NCI-H2107 (cell line): ENCODE measurements around the gene SHOC2.

ENCODE experiments used
- DNase-seq: peaks from one replicate; lab custom pipeline; 2025; lab: John Stamatoyannopoulos, UW

Gene SHOC2

DNA sequence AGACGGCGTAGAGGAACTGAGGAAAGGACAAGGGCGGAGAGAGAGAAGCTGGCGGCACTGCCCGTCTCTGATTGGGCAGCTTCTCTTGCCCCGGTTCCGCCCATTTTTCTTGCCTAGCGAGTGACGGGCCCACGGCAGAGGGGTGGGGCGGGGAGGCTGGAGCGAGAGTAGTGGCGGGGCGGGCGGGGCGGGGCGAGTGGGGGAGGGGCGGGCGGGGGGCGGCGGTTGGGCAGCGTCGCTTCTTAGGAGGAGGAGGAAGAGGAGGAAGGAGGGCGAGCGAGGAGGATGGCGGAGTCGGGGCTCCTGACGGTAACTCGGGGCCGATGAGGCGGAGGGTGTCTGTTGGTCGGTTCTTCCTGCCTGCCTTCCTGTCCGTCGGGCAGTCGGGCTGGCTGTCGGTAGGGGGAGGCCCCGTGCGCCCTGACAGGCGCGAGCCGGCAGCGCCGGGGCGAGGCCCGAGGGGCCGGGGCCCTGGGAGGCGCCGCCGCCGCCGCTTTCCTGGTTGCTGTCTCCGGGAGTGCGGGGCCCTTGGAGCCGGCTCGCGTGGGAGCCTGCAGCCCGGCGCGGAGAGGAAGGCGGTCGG lies at the start of gene SHOC2:
Gene SHOC2 (plus strand): TSS at position 256 of the 583 bp plus-strand sequence. CDS start 44,755 bp downstream, outside the sequence.
- DNase-seq, result peak; percentile 95

- no peak for DNase-seq
Measured at GRCh38 chr10:110870823-110871297, 48.5 kb upstream of the SHOC2 start.

DNA sequence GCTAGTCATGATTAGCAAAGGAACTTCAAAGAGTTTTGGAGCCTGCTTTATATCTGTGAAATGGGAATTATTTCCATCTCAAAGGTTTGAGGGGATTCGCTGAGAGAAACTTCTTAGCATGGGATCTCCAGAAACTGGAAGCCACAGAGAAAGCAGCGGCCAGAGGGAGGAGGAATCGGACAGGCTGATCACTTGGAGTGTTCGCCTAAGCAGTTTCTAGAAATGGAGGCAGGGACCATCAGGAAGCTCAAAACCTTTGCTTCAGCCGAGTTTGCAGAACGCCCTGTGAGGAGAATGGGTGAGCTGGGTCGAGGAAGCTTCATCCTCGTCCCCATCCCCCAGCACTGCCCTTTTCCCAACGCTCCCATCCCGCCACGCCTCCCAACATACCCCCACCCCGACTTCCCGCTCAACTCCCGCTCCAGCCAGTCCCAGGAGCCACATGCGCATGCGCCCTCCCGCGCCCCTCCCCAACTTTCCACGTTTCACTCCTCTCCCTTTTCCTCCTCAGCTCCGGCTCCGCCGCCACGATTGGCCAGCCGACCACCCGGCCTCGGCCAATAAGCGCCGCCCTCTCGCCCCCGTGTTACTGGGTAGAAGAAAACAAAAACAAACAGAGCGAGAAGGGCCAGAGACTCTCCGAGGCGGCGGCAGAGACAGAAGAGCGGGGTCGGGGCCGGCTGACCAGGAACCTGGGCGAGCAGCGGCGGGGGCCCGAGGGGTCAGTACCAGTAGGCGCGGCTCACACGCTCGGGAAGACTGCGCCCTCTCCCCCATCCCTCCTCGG lies 47.9 kb upstream of the SHOC2 start, which contains the start of gene PDCD4:
Gene PDCD4 (plus strand): TSS at position 631 of the 787 bp plus-strand sequence. CDS start 4,100 bp downstream, outside the sequence.
- DNase-seq, result peak; percentile 85

- DNase-seq, result no peak
Measured at GRCh38 chr10:110872145-110872983, 47.0 kb upstream of the SHOC2 start.

DNA sequence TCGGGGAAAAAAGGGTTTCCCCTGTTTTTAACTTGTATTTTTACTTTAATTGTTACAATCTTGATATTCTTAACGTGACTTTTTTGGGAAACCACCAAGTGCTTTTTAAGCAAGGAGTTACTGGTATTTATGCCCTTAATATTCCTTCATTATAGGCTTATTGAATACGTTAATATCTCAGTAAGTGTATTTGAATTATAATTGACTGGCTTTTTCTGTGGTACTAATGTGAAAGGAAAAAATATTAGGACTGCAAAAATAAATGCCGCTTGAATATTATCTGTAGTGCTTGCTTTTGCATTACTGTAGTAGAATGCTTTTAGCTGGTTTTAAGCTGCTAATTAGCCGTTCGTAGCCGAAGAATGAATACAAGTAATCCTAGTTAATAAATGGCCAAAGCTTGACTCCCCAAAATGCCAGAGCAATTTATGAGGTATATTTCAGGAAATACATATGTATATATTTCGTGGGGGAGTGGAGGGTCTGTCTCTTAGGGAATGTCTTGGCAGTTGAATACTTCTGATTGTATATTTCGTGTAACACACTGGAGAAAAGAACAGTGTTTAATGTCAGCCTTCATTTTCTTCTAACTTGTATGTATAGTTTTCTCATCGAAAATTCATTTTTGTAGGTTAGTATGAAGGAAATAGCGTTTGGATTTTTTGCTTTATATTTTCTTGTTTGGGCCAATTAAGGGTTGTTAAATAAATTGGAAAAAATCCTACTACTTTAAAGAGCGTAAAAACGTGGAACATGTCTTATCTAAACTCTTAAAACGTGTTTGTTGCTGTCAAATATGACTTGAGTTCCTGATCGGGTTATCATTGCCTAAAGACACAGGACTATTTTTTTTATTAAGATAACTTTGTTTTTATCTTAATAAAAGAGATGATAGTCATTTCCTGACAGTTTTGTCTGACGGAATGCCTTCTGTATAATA lies 46.1 kb upstream of the SHOC2 start:
- no peak for DNase-seq

- DNase-seq, result no peak
Measured at GRCh38 chr10:110873951-110874350, 45.5 kb upstream of the SHOC2 start.

- no peak for DNase-seq
Measured at GRCh38 chr10:110876000-110876399, 43.4 kb upstream of the SHOC2 start.

GRCh38 chr10:110876788-110877187 lies 42.6 kb upstream of the SHOC2 start:
- DNase-seq, result no peak

DNA sequence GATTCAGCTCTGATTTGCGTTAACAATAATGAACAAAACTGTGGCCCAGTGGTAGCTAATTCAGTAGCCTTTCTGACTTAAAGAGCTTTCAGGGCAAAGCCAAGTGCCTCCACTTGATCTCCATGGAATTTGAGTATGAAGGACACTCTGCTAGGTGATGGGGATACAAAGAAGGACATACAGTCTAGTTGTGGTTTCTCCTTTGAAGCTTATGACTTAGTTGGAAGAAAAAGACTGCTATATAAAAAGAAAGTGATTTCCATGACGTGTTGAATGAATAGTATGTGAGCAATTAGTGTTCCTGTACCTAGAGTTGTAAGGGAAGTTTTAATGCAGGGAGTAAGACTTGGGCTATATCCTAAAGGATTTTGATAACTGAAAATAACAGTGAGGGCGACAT lies 39.4 kb upstream of the SHOC2 start:
- DNase-seq, result no peak

- DNase-seq, result no peak
Measured at GRCh38 chr10:110881247-110881646, 38.2 kb upstream of the SHOC2 start.

DNA sequence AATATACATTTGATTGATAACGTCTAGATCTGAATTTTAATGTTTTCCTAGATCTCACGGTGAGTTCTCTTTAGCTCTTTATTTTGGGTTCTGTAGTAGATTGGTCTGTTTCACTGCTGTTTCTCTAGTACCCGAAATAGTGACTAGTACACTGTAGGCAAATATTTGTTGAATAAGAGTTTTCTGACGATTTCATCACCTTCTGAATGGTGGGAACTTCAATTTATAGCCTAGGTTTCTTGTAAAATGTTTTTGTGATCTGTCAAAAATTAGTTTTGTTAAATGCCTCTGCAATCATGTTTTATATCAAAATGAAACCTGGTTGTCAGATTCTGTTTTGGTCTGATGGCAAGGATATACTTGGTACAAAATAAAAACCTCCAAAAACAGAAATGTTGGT lies 37.5 kb upstream of the SHOC2 start:
- DNase-seq, result no peak

DNA sequence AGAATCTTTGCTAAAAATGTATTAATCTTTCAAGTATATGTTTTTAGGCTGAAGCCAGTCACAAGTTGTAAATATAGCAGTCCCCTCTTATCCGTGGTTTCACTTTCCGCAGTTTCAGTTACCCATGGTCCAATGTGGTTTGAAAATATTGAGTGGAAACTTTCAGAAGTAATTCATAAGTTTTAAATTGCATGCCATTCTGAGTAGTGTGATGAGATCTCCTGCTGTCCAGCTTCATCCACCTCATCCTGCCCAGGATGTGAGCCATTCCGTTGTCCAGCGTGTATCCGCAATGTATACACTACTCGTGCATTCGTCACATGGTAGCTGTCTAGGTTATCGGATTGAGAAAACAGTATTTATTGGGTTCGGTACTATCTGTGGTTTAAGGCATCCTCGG lies 35.5 kb upstream of the SHOC2 start:
- no peak for DNase-seq

DNA sequence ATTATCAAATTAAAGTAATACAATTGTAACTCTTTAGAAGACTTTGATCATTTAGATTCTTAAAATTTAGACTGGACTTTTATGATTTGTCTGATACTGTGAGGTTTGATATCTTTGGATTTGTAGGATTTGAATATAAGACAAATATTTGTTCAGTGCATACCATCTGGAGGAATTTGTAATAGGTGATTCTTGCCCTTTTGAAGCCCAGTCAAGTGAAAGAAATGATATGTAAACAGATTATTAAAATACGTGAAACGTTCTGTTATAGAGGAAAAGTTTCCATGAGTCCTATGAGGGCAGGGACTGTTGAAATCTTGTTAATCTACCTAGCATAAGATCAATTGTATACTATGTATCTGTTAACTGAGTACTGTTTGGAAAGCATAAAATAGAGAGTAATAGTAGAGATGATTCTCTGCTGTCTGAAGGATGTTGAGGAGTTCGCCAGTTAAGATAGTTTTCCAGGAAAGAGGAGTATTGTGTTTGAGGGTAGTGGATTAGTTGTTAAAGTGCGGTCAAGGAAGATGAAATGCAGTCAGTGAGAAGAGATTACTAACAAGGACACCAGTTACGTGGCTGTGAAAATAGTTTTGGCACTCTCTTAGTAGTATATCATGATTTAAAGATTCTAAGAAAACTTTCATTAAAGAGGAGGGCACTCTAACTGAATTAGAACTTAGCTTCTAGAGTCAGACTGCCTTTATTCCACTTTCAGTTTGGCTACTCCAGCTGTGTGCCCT lies 33.3 kb upstream of the SHOC2 start:
- no peak for DNase-seq

DNA sequence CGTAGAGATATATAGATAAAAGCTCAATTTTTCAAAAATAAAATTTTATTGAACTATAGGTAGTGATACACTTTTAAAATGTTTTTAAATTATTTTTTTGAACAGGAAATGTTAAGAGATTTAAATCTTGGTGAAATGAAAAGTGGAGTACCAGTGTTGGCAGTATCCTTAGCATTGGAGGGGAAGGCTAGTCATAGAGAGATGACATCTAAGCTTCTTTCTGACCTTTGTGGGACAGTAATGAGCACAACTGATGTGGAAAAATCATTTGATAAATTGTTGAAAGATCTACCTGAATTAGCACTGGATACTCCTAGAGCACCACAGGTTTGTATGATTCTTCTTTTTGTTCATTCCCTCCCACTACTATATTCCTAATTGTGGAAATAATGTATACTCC lies 31.8 kb upstream of the SHOC2 start:
- DNase-seq, result no peak

DNA sequence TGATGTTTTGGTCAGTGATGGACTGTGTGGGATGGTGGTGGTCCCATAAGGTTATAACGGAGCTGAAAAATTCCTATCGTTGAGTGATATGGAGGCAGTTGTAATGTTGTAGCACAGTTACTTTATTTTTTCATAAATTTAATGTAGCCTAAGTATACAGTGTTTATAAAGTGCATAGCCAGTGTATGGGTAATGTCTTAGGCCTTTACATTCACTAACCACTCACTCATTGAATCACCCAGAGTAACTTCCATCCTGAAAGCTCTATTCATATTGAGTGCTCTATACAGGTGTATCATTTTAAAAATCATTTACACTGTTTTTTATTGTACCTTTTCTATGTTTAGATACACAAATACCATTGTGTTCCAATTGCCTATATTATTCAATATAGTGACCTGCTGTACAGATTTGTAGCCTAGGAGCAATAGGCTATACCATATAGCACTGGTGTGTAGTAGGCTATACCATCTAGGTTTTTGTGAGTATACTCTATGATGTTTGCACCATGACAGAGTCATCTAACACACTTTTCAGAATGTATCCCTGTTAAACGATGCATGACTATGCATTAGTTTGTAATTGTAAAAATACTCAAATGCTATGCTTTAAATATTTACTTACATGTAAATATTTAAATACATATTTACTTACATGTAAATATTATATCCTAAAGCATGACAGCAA lies 26.7 kb upstream of the SHOC2 start:
- no peak for DNase-seq

- no peak for DNase-seq
Measured at GRCh38 chr10:110893559-110894179, 25.7 kb upstream of the SHOC2 start.

GRCh38 chr10:110897184-110897583 lies 22.2 kb upstream of the SHOC2 start:
- no peak for DNase-seq

GRCh38 chr10:110898391-110898790 lies 21.0 kb upstream of the SHOC2 start:
- no peak for DNase-seq

DNA sequence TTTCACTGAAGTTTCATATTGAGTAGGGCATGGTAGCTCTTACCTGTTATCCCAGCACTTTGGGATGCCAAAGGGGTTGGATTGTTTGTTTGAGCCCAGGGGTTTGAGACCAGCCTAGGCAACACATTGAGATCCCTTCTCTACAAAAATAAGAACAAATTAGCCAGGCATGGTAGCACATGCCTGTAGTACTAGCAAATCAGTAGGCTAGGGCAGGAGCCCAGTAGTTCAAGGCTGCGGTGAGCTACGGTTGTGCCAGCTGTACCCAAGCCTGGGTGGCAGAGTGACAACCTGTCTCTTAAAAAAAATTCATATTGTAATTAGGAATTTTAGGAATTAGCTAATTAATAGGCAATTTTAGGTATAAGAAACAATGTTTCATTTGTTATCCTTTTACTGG lies 18.4 kb upstream of the SHOC2 start:
- no peak for DNase-seq
